ENCODE results near the gene PXMP4.

The PXMP4 gene

GRCh38 chr20:33675136-33675959, 44.8 kb downstream of the PXMP4 start:
- no peak overlapping the region for H3K4me3 ChIP-seq (ENCODE audit: low read depth, low read length)
- DNase-seq: no peak
- no peaks in the 10 kb centered on the region for H3K27me3 ChIP-seq (replicated peaks)
- H3K27ac ChIP-seq: no peak overlapping the region
- no peaks in the 10 kb centered on the region for H3K36me3 ChIP-seq (replicated peaks)
- in situ Hi-C loops (cut with HindIII; ENCODE audit: low pct_ligation_motif_present, low sequenced_read_pairs): no loop called here
- no peak for TF ChIP-seq CTCF (IDR thresholded peaks at IDR 0.05; ENCODE audit: low read depth, low read length, missing control alignments)

- no peaks in the 10 kb centered on the region for H3K27me3 ChIP-seq (replicated peaks)
- no peaks in the 10 kb centered on the region for H3K36me3 ChIP-seq (replicated peaks)
- in situ Hi-C loops (cut with HindIII; ENCODE audit: low pct_ligation_motif_present, low sequenced_read_pairs): no loop called here
- peak within 1 kb of the TSS; percentile 69 for H3K4me3 ChIP-seq (ENCODE audit: low read depth, low read length)
- peak; percentile 60 for DNase-seq
- H3K27ac ChIP-seq: no peak within 1 kb of the TSS
- TF ChIP-seq CTCF (IDR thresholded peaks at IDR 0.05; ENCODE audit: low read depth, low read length, missing control alignments): no peak
Measured at GRCh38 chr20:33674294-33675135, 45.6 kb downstream of the PXMP4 start, which contains the start of gene NECAB3. Gene NECAB3, minus strand, starts transcription at chr20:33674428. Its CDS starts 76 bp downstream, at chr20:33674352.

- Histone ChIP-seq H3K27ac (no peak overlapping the region), H3K36me3 (replicated peaks) (no peaks in the 10 kb centered on the region), H3K27me3 (replicated peaks) (no peaks in the 10 kb centered on the region), H3K4me3 (ENCODE audit: low read depth, low read length) (peak overlapping the region; percentile 69)
- DNase-seq: no peak
- TF ChIP-seq CTCF (IDR thresholded peaks at IDR 0.05; ENCODE audit: low read depth, low read length, missing control alignments): no peak
- in situ Hi-C loops (cut with HindIII; ENCODE audit: low pct_ligation_motif_present, low sequenced_read_pairs): no loop called here
Measured at GRCh38 chr20:33673410-33674293, 46.5 kb downstream of the PXMP4 start.

- no peak for TF ChIP-seq CTCF (IDR thresholded peaks at IDR 0.05; ENCODE audit: low read depth, low read length, missing control alignments)
- in situ Hi-C loops (cut with HindIII; ENCODE audit: low pct_ligation_motif_present, low sequenced_read_pairs): no loop called here
- no peaks in the 10 kb centered on the region for H3K36me3 ChIP-seq (replicated peaks)
- no peak overlapping the region for H3K27ac ChIP-seq
- DNase-seq: no peak
- peak overlapping the region; percentile 69 for H3K4me3 ChIP-seq (ENCODE audit: low read depth, low read length)
- H3K27me3 ChIP-seq (replicated peaks): no peaks in the 10 kb centered on the region
Measured at GRCh38 chr20:33673114-33673409, 47.0 kb downstream of the PXMP4 start.

GRCh38 chr20:33672426-33673113, 47.5 kb downstream of the PXMP4 start:
- Histone ChIP-seq H3K27ac (no peak overlapping the region), H3K27me3 (replicated peaks) (no peaks in the 10 kb centered on the region), H3K36me3 (replicated peaks) (no peaks in the 10 kb centered on the region), H3K4me3 (ENCODE audit: low read depth, low read length) (no peak overlapping the region)
- no peak for TF ChIP-seq CTCF (IDR thresholded peaks at IDR 0.05; ENCODE audit: low read depth, low read length, missing control alignments)
- in situ Hi-C loops (cut with HindIII; ENCODE audit: low pct_ligation_motif_present, low sequenced_read_pairs): no loop called here
- no peak for DNase-seq
